Activated T-cell treated with anti-CD3 and anti-CD28 coated beads, Interleukin-2, amount 50 U/mL, for 24 hours (primary cell): Measurements from ENCODE around the gene SF3B4.
A peak's percentile ranks its signal among the peaks of the same experiment; 100 is the strongest.

Experiments
- DNase-seq: peaks from one replicate; pipeline ENCODE4 v3.0.0-alpha.2; 2020
- H3K27ac Mint-ChIP-seq: 2 replicates; pipeline ENCODE4 v1.8.0; 2020; ENCODE audit warnings: mild to moderate bottlenecking, mixed read lengths
- H3K27me3 Mint-ChIP-seq: 2 replicates; pipeline ENCODE4 v1.8.0; 2020; ENCODE audit warnings: mixed read lengths
- H3K36me3 Mint-ChIP-seq: 2 replicates; pipeline ENCODE4 v1.8.0; 2020; ENCODE audit warnings: low read depth, mixed read lengths
- H3K4me1 Mint-ChIP-seq: 2 replicates; pipeline ENCODE4 v1.8.0; 2020; ENCODE audit warnings: low read depth, mixed read lengths
- H3K4me3 Mint-ChIP-seq: 2 replicates; pipeline ENCODE4 v1.8.0; 2020; ENCODE audit warnings: mild to moderate bottlenecking, moderate library complexity, mixed read lengths
- H3K9me3 Mint-ChIP-seq: 2 replicates; pipeline ENCODE4 v1.8.0; 2020; ENCODE audit warnings: mixed read lengths

Gene SF3B4

GRCh38 chr1:149923626-149924025 is 4.0 kb downstream of the SF3B4 start:
- no peak overlapping the region for H3K27ac Mint-ChIP-seq
- H3K4me3 Mint-ChIP-seq, result no peak overlapping the region
- no peaks in the 10 kb centered on the region for H3K27me3 Mint-ChIP-seq
- H3K9me3 Mint-ChIP-seq, result no peaks in the 10 kb centered on the region
- peaks cover 34% of the 10 kb centered on the region for H3K4me1 Mint-ChIP-seq
- peaks cover 73% of the 10 kb centered on the region for H3K36me3 Mint-ChIP-seq
- DNase-seq, result no peak

- peak within 1 kb of the TSS; percentile 75 for H3K27ac Mint-ChIP-seq
Observed at GRCh38 chr1:149917571-149918144, 9.9 kb downstream of the SF3B4 start, which contains the start of gene SV2A. Gene SV2A, minus strand, starts transcription at chr1:149917844. Its CDS starts 4,004 bp downstream, at chr1:149913840.

GRCh38 chr1:149916898-149917252 is 10.7 kb downstream of the SF3B4 start:
- Mint-ChIP-seq H3K27ac (no peak overlapping the region), H3K4me3 (peak overlapping the region; percentile 81), H3K4me1 (peaks cover 36% of the 10 kb centered on the region), H3K9me3 (no peaks in the 10 kb centered on the region), H3K36me3 (peaks cover 17% of the 10 kb centered on the region), H3K27me3 (no peaks in the 10 kb centered on the region)
- DNase-seq, result no peak

More at GRCh38 chr1:149917571-149918144, 9.9 kb downstream of the SF3B4 start, which contains the start of gene SV2A:
- peak; percentile 72 for DNase-seq
- H3K9me3 Mint-ChIP-seq, result no peaks in the 10 kb centered on the region
- H3K4me3 Mint-ChIP-seq, result peak within 1 kb of the TSS; percentile 81
- no peaks in the 10 kb centered on the region for H3K27me3 Mint-ChIP-seq
- peaks cover 24% of the 10 kb centered on the region for H3K36me3 Mint-ChIP-seq
- H3K4me1 Mint-ChIP-seq, result peaks cover 36% of the 10 kb centered on the region

DNA sequence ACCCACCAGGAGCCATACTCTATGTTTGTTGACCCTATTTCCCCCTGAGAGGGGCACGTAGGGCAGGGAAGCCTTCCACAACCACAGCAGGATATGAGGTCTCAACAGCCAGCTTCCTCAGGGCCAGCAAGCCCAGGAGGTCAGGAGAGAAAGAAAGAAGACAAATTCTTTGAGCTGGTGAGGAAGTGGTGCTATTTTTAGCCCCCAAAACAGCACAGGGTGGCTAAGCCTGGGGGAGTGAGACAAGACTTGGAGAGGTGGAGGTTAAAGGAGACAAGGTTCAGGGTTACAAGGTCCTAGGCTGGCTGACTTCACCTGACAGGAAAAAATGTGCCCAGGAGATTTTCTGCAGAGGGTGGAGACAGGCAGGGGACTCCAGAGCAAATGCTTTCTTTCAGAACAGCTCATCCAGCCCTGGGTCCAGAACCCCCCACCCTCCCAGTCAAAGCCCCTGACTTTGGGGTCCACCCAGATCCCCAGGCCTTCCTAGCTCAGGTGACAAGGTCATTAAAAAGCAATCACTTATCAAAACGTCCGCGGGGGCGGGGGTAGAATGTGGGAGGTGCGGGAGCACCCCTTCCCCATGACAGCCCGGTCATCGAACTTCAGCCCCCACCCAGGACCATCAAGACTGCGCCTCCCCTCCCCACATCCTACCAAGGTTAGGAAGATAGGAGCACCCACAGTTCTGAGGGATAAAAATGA is 11.3 kb downstream of the SF3B4 start:
- Mint-ChIP-seq H3K27me3 (no peaks in the 10 kb centered on the region), H3K36me3 (peaks cover 12% of the 10 kb centered on the region), H3K27ac (peak overlapping the region; percentile 63), H3K9me3 (no peaks in the 10 kb centered on the region), H3K4me3 (peak overlapping the region; percentile 81), H3K4me1 (peaks cover 36% of the 10 kb centered on the region)
- no peak for DNase-seq

DNA sequence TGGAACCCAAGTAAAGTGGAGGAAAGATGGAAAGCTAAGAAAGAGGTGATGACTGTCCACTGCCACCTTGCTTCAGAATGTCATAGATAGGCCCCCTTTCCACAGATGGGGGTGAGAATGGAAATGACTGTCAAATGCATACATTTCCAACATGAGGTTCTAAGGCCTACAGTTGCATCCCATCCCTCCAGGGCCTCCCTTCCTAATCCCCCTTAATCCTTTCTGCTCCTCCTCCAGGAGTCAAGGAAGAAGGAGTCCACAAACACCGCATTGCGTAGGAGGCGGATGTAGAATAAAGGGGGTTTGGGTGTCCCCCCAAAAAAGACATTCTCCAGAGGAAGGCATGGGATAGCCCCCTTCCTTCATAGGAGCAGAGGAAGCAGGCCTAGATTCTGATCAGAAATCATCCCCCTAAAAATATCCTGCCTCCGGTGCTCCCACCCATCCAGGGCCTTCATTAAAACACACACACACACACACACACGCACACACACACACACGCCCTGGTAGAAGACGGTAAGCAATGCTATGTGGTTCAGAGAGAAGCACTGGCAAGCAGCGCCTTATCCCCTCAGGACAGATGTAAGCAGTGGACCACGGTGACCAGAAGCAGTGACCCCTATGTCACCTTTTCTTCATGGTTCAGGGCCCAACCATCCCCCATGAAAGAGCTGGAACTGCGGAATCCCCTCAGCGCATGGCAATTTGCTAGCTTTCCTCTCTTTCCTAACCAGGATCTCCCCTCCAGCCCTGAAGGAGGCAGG is 12.0 kb downstream of the SF3B4 start:
- H3K4me3 Mint-ChIP-seq, result peak overlapping the region; percentile 81
- H3K36me3 Mint-ChIP-seq, result peaks cover 7% of the 10 kb centered on the region
- no peaks in the 10 kb centered on the region for H3K27me3 Mint-ChIP-seq
- no peak overlapping the region for H3K27ac Mint-ChIP-seq
- no peak for DNase-seq
- no peaks in the 10 kb centered on the region for H3K9me3 Mint-ChIP-seq
- peaks cover 36% of the 10 kb centered on the region for H3K4me1 Mint-ChIP-seq

- H3K9me3 Mint-ChIP-seq, result no peaks in the 10 kb centered on the region
- DNase-seq, result no peak
- H3K36me3 Mint-ChIP-seq, result peaks cover 6% of the 10 kb centered on the region
- H3K4me1 Mint-ChIP-seq, result peaks cover 36% of the 10 kb centered on the region
- no peak overlapping the region for H3K27ac Mint-ChIP-seq
- no peak overlapping the region for H3K4me3 Mint-ChIP-seq
- no peaks in the 10 kb centered on the region for H3K27me3 Mint-ChIP-seq
Observed at GRCh38 chr1:149914545-149914944, 13.1 kb downstream of the SF3B4 start.

- H3K36me3 Mint-ChIP-seq, result peaks cover 33% of the 10 kb centered on the region
- no peaks in the 10 kb centered on the region for H3K4me1 Mint-ChIP-seq
- no peaks in the 10 kb centered on the region for H3K27me3 Mint-ChIP-seq
- H3K9me3 Mint-ChIP-seq, result no peaks in the 10 kb centered on the region
- no peak overlapping the region for H3K27ac Mint-ChIP-seq
- no peak for DNase-seq
- no peak overlapping the region for H3K4me3 Mint-ChIP-seq
Observed at GRCh38 chr1:149906570-149907075, 21.0 kb downstream of the SF3B4 start.

- peaks cover 47% of the 10 kb centered on the region for H3K36me3 Mint-ChIP-seq
- H3K27ac Mint-ChIP-seq, result no peak overlapping the region
- H3K9me3 Mint-ChIP-seq, result no peaks in the 10 kb centered on the region
- no peak overlapping the region for H3K4me3 Mint-ChIP-seq
- no peaks in the 10 kb centered on the region for H3K27me3 Mint-ChIP-seq
- peaks cover 20% of the 10 kb centered on the region for H3K4me1 Mint-ChIP-seq
- no peak for DNase-seq
Observed at GRCh38 chr1:149903836-149904491, 23.6 kb downstream of the SF3B4 start.

- Mint-ChIP-seq H3K27me3 (no peaks in the 10 kb centered on the region), H3K4me3 (peak within 1 kb of the TSS; percentile 90), H3K27ac (peak within 1 kb of the TSS; percentile 97), H3K36me3 (peaks cover 27% of the 10 kb centered on the region), H3K4me1 (peaks cover 23% of the 10 kb centered on the region), H3K9me3 (no peaks in the 10 kb centered on the region)
- DNase-seq, result peak; percentile 86
Observed at GRCh38 chr1:149899460-149900284, 27.9 kb downstream of the SF3B4 start, which contains the start of gene BOLA1. Gene BOLA1, plus strand, starts transcription at chr1:149899568. Its CDS starts 492 bp downstream, at chr1:149900060.

GRCh38 chr1:149896575-149896974 is 31.0 kb downstream of the SF3B4 start:
- H3K9me3 Mint-ChIP-seq, result no peaks in the 10 kb centered on the region
- no peak overlapping the region for H3K4me3 Mint-ChIP-seq
- H3K27me3 Mint-ChIP-seq, result no peaks in the 10 kb centered on the region
- H3K27ac Mint-ChIP-seq, result no peak overlapping the region
- H3K4me1 Mint-ChIP-seq, result peaks cover 23% of the 10 kb centered on the region
- no peak for DNase-seq
- peaks cover 17% of the 10 kb centered on the region for H3K36me3 Mint-ChIP-seq

DNA sequence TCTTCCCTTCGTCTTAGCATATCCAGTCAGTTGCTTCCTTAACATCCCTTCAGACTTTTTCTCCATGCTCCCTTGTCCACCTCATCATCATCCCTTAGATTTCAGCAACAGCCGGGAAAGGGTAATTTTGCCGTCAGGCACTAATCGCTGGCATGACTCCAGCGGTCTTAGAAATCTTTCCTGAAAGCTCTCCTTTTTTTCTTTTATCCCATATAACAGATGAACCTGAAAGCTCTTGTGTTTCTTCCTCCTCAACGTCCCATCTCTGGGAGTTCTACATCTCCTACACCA is 38.7 kb downstream of the SF3B4 start:
- no peaks in the 10 kb centered on the region for H3K27me3 Mint-ChIP-seq
- H3K9me3 Mint-ChIP-seq, result no peaks in the 10 kb centered on the region
- H3K4me3 Mint-ChIP-seq, result no peak overlapping the region
- no peak overlapping the region for H3K27ac Mint-ChIP-seq
- no peaks in the 10 kb centered on the region for H3K36me3 Mint-ChIP-seq
- H3K4me1 Mint-ChIP-seq, result peaks cover 6% of the 10 kb centered on the region
- DNase-seq, result no peak

GRCh38 chr1:149888247-149888998 is 39.2 kb downstream of the SF3B4 start:
- no peaks in the 10 kb centered on the region for H3K36me3 Mint-ChIP-seq
- peak; percentile 83 for DNase-seq
- H3K4me1 Mint-ChIP-seq, result peaks cover 6% of the 10 kb centered on the region
- H3K9me3 Mint-ChIP-seq, result no peaks in the 10 kb centered on the region
- H3K27ac Mint-ChIP-seq, result no peak overlapping the region
- no peaks in the 10 kb centered on the region for H3K27me3 Mint-ChIP-seq
- H3K4me3 Mint-ChIP-seq, result no peak overlapping the region

GRCh38 chr1:149887456-149888246 is 40.0 kb downstream of the SF3B4 start:
- H3K4me3 Mint-ChIP-seq, result no peak overlapping the region
- H3K27me3 Mint-ChIP-seq, result no peaks in the 10 kb centered on the region
- peaks cover 6% of the 10 kb centered on the region for H3K4me1 Mint-ChIP-seq
- peak; percentile 83 for DNase-seq
- no peaks in the 10 kb centered on the region for H3K9me3 Mint-ChIP-seq
- no peaks in the 10 kb centered on the region for H3K36me3 Mint-ChIP-seq
- no peak overlapping the region for H3K27ac Mint-ChIP-seq
